ENCODE results near the gene BLOC1S6. TPM values are rescaled to one million over a fixed set of nuclear protein-coding genes. Genes with fewer than 3 reads are reported as not detected.
"Not testable (repeated sequence)": the region's sequence is repeated elsewhere in the genome, so short reads cannot be mapped to it uniquely, and the experiment has no call there.

Gene BLOC1S6
- total RNA-seq, 2 donors from 2014 or later: 37.7 to 46.6 TPM

DNA sequence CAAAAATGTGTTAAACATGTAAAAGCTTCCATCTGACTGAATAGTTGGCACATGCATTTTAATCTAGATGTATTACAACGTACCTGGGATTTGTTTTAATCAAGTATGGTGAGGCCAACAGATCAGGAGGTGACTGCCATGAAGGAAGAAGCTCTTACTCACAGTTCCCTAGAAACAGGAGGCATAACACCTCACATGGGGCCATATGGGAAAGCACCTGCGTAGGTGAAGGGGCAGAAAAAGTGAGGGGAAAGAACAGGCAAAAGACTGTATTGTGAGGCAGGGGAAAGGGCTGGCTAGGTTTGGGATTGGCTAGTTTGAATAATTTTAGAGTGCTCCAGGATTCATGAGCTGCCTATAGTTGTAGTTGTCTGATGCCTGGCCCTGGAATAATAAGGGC, 57.3 kb downstream of the BLOC1S6 start:
- Histone ChIP-seq H3K27me3 (no peaks in the 10 kb centered on the region), H3K9me3 (no peaks in the 10 kb centered on the region), H3K36me3 (no peaks in the 10 kb centered on the region), H3K27ac (no peak overlapping the region), H3K4me1 (peaks cover 0 to 59% of the 10 kb centered on the region in 2 donors), H3K4me3 (no peak overlapping the region)
- no peak for TF ChIP-seq CTCF (IDR thresholded peaks at IDR 0.05)
- DNase-seq (ENCODE audit: low spot score): no peak

GRCh38 chr15:45645026-45645980, 58.1 kb downstream of the BLOC1S6 start:
- H3K4me1 ChIP-seq: peaks cover 0 to 52% of the 10 kb centered on the region in 2 donors
- H3K27me3 ChIP-seq: no peaks in the 10 kb centered on the region
- H3K9me3 ChIP-seq: no peaks in the 10 kb centered on the region
- no peak overlapping the region for H3K4me3 ChIP-seq
- no peaks in the 10 kb centered on the region for H3K36me3 ChIP-seq
- H3K27ac ChIP-seq: peak overlapping the region in 1 of 2 donors; percentile 1
- DNase-seq (ENCODE audit: low spot score): no peak
- no peak for TF ChIP-seq CTCF (IDR thresholded peaks at IDR 0.05)

GRCh38 chr15:45646220-45646619, 59.0 kb downstream of the BLOC1S6 start:
- no peaks in the 10 kb centered on the region for H3K9me3 ChIP-seq
- H3K4me3 ChIP-seq: no peak overlapping the region
- H3K27ac ChIP-seq: no peak overlapping the region
- DNase-seq (ENCODE audit: low spot score): no peak
- no peak for TF ChIP-seq CTCF (IDR thresholded peaks at IDR 0.05)
- no peaks in the 10 kb centered on the region for H3K27me3 ChIP-seq
- no peaks in the 10 kb centered on the region for H3K36me3 ChIP-seq
- peaks cover 0 to 45% of the 10 kb centered on the region in 2 donors for H3K4me1 ChIP-seq

DNA sequence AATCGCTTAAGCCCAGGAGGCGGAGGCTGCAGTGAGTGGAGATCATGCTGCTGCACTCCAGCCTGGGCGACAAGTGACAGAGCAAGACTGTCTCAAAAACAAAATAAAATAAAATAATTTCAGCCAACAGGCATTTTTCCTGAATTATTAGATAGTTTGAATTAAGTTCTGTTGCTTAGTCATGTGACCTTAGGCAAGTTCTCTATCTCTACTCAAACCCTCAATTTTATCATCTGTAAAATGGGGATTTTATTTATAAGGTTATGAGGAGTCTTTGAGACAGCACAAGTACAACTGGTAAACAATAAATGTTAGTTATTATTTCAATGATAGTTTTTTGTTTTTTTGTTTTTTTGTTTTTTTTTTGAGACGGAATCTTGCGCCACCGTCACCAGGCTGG, 60.6 kb downstream of the BLOC1S6 start:
- Histone ChIP-seq H3K4me3 (no peak overlapping the region), H3K4me1 (peaks cover 0 to 32% of the 10 kb centered on the region in 2 donors), H3K9me3 (no peaks in the 10 kb centered on the region), H3K36me3 (no peaks in the 10 kb centered on the region), H3K27me3 (no peaks in the 10 kb centered on the region), H3K27ac (no peak overlapping the region)
- no peak for DNase-seq (ENCODE audit: low spot score)
- no peak for TF ChIP-seq CTCF (IDR thresholded peaks at IDR 0.05)

- Histone ChIP-seq H3K4me1 (peaks cover 0 to 32% of the 10 kb centered on the region in 2 donors), H3K36me3 (no peaks in the 10 kb centered on the region), H3K9me3 (no peaks in the 10 kb centered on the region), H3K27me3 (no peaks in the 10 kb centered on the region), H3K4me3 (no peak overlapping the region), H3K27ac (no peak overlapping the region)
- DNase-seq (ENCODE audit: low spot score): no peak
- no peak for TF ChIP-seq CTCF (IDR thresholded peaks at IDR 0.05)
Measured at GRCh38 chr15:45648521-45649200, 61.5 kb downstream of the BLOC1S6 start.

DNA sequence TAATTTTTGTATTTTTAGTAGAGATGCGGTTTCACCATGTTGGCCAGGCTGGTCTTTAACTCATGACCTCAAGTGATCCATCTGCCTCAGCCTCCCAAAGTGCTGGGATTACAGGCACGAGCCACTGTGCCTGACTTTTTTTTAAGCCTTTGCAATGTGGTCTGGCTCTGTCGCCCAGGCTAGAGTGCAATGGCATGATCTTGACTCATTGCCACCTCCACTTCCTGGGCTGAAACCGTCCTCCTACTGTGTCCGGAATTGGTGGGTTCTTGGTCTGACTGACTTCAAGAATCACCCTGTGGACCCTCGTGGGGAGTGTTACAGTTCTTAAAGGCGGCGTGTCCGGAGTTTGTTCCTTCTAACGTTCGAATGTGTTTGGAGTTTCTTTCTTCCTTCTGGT, 62.8 kb downstream of the BLOC1S6 start:
- not testable (repeated sequence) for H3K4me3 ChIP-seq; H3K9me3 ChIP-seq; H3K27me3 ChIP-seq; H3K36me3 ChIP-seq; DNase-seq (ENCODE audit: low spot score); H3K27ac ChIP-seq
- H3K4me1 ChIP-seq: peaks cover 0 to 27% of the 10 kb centered on the region in 2 donors
